ENCODE measurements around the gene PSMB4.

DNA sequence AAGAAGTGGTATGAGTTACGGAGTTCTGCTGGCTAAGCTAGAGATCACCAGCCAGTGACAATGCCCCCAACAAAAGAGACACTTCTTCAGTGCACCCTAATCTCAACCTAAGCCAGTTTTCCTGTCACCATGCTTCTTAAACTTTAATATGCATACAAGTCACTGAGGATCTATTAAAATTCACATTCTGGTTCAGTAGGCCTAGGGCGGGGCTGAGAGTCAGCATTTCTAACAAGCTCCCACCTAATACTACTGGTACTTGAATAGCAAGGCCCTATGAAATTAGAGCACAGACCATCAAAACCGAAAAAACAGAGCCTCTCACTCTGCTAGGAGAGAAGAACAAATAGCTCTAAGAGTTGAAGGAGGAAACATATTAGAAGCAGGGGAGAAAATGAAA lies 7.9 kb downstream of the PSMB4 start:
- TF ChIP-seq POLR2A (IDR thresholded peaks at IDR 0.05), result no peak
- TF ChIP-seq, protein P1, sequence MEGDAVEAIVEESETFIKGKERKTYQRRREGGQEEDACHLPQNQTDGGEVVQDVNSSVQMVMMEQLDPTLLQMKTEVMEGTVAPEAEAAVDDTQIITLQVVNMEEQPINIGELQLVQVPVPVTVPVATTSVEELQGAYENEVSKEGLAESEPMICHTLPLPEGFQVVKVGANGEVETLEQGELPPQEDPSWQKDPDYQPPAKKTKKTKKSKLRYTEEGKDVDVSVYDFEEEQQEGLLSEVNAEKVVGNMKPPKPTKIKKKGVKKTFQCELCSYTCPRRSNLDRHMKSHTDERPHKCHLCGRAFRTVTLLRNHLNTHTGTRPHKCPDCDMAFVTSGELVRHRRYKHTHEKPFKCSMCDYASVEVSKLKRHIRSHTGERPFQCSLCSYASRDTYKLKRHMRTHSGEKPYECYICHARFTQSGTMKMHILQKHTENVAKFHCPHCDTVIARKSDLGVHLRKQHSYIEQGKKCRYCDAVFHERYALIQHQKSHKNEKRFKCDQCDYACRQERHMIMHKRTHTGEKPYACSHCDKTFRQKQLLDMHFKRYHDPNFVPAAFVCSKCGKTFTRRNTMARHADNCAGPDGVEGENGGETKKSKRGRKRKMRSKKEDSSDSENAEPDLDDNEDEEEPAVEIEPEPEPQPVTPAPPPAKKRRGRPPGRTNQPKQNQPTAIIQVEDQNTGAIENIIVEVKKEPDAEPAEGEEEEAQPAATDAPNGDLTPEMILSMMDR (IDR thresholded peaks at IDR 0.05 in 8 of 11, conservative IDR thresholded peaks at IDR 0.05 in 3 of 11), result no peak

All from spleen (tissue), 7 donors.